ENCODE results near the gene SCAPER.

Gene SCAPER

DNA sequence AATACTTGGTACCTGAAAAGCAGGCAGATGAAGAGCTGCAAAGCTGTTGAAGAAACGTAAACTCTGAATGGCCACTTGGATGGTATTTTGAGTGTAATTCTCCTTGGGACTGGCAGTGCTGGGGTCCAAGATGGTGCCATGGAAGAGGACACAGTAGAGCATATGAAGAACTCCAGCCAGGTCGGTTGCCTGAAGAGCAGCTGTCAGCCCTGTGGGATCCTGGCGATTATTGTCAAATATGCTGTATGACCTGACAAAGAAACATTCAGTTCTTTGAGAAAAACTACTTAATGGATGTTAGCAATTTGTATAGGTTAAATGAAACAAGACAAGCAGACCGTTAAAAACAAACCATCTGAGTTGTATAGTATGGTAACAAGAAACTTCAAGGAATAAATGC lies 523.8 kb downstream of the SCAPER start:
- H3K27me3 ChIP-seq (ENCODE audit: insufficient read depth, low read length, poor library complexity) = no peaks in the 10 kb centered on the region

DNA sequence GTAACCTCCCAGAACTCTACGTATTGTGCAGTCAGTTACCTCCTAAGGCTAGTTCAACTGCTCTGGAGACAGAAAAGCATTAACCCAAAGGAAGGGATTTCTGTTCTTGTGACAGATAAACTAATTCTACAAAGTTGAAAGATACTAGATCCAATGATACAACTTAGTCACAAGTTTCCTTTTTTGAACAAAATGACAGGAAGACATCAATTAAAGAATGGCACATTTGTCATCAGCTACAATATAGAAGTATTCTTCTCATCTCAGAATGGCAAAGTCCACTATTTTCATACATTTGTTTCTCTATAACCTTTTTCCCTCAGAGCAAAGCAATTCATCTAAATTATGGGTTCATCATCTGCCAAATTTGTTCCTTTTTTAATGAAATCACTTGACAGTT lies 524.9 kb downstream of the SCAPER start:
- no peak overlapping the region for H3K23ac ChIP-seq (ENCODE audit: low read length)
- H2BK5ac ChIP-seq (ENCODE audit: low read length) = no peak overlapping the region
- H2AK5ac ChIP-seq (ENCODE audit: low read length) = no peak overlapping the region
- DNase-seq = no peak
- no peaks in the 10 kb centered on the region for H3K36me3 ChIP-seq (ENCODE audit: control insufficient read depth, insufficient read depth, low read length)
- no peaks in the 10 kb centered on the region for H3K27me3 ChIP-seq (ENCODE audit: insufficient read depth, low read length, poor library complexity)
- WGBS (ENCODE audit: extremely low coverage, insufficient coverage, low lambda C conversion rate) = no CpG with 5 or more reads among the region's 1 CpG
- H3K18ac ChIP-seq (ENCODE audit: low read length) = no peak overlapping the region
- peaks cover 3% of the 10 kb centered on the region for H3K4me1 ChIP-seq (ENCODE audit: control insufficient read depth, low read depth, low read length)
- no peak overlapping the region for H2BK120ac ChIP-seq (ENCODE audit: low read depth, low read length)
- no peaks in the 10 kb centered on the region for H3K79me2 ChIP-seq (ENCODE audit: control insufficient read depth, insufficient read depth, low read length)
- H4K5ac ChIP-seq (ENCODE audit: low read length) = no peak overlapping the region
- no peak overlapping the region for H3K27ac ChIP-seq (ENCODE audit: low read depth, low read length)
- H3K9ac ChIP-seq (ENCODE audit: low read length) = no peak overlapping the region
- no peak overlapping the region for H3K4ac ChIP-seq (ENCODE audit: low read depth, low read length)
- no peak overlapping the region for H3K4me2 ChIP-seq (ENCODE audit: low read length)
- H4K8ac ChIP-seq (ENCODE audit: low read depth, low read length) = no peak overlapping the region
- H2BK15ac ChIP-seq (replicated peaks; ENCODE audit: low read depth) = no peak overlapping the region
- no peak overlapping the region for H3K4me3 ChIP-seq (ENCODE audit: low read length)
- no peak overlapping the region for H3K56ac ChIP-seq (ENCODE audit: low read length)
- no peaks in the 10 kb centered on the region for H3K79me1 ChIP-seq (ENCODE audit: low read length)

More for the DNA sequence above, 523.8 kb downstream of the SCAPER start:
- Histone ChIP-seq H3K79me1 (ENCODE audit: low read length) (no peaks in the 10 kb centered on the region), H2BK15ac (replicated peaks; ENCODE audit: low read depth) (no peak overlapping the region), H3K23ac (ENCODE audit: low read length) (no peak overlapping the region), H3K4ac (ENCODE audit: low read depth, low read length) (no peak overlapping the region), H3K4me1 (ENCODE audit: control insufficient read depth, low read depth, low read length) (peaks cover 3% of the 10 kb centered on the region), H2BK5ac (ENCODE audit: low read length) (no peak overlapping the region), H4K5ac (ENCODE audit: low read length) (no peak overlapping the region), H3K4me2 (ENCODE audit: low read length) (no peak overlapping the region), H3K36me3 (ENCODE audit: control insufficient read depth, insufficient read depth, low read length) (no peaks in the 10 kb centered on the region), H3K27ac (ENCODE audit: low read depth, low read length) (no peak overlapping the region), H3K9ac (ENCODE audit: low read length) (no peak overlapping the region), H2AK5ac (ENCODE audit: low read length) (no peak overlapping the region), H3K56ac (ENCODE audit: low read length) (no peak overlapping the region), H3K18ac (ENCODE audit: low read length) (no peak overlapping the region), H3K79me2 (ENCODE audit: control insufficient read depth, insufficient read depth, low read length) (no peaks in the 10 kb centered on the region), H3K4me3 (ENCODE audit: low read length) (no peak overlapping the region), H4K8ac (ENCODE audit: low read depth, low read length) (no peak overlapping the region), H2BK120ac (ENCODE audit: low read depth, low read length) (no peak overlapping the region)
- DNase-seq = no peak
- no CpG with 5 or more reads among the region's 4 CpGs for WGBS (ENCODE audit: extremely low coverage, insufficient coverage, low lambda C conversion rate)

GRCh38 chr15:76378691-76379090 lies 526.4 kb downstream of the SCAPER start:
- Histone ChIP-seq H3K9ac (ENCODE audit: low read length) (no peak overlapping the region), H4K8ac (ENCODE audit: low read depth, low read length) (no peak overlapping the region), H3K27ac (ENCODE audit: low read depth, low read length) (no peak overlapping the region), H3K79me1 (ENCODE audit: low read length) (no peaks in the 10 kb centered on the region), H2BK5ac (ENCODE audit: low read length) (no peak overlapping the region), H2BK15ac (replicated peaks; ENCODE audit: low read depth) (no peak overlapping the region), H3K4me1 (ENCODE audit: control insufficient read depth, low read depth, low read length) (peaks cover 3% of the 10 kb centered on the region), H3K4ac (ENCODE audit: low read depth, low read length) (no peak overlapping the region), H3K56ac (ENCODE audit: low read length) (no peak overlapping the region), H3K4me3 (ENCODE audit: low read length) (no peak overlapping the region), H3K79me2 (ENCODE audit: control insufficient read depth, insufficient read depth, low read length) (no peaks in the 10 kb centered on the region), H3K18ac (ENCODE audit: low read length) (no peak overlapping the region), H3K23ac (ENCODE audit: low read length) (no peak overlapping the region), H3K36me3 (ENCODE audit: control insufficient read depth, insufficient read depth, low read length) (no peaks in the 10 kb centered on the region), H3K27me3 (ENCODE audit: insufficient read depth, low read length, poor library complexity) (no peaks in the 10 kb centered on the region), H2AK5ac (ENCODE audit: low read length) (no peak overlapping the region), H2BK120ac (ENCODE audit: low read depth, low read length) (no peak overlapping the region), H3K4me2 (ENCODE audit: low read length) (no peak overlapping the region), H4K5ac (ENCODE audit: low read length) (no peak overlapping the region)
- DNase-seq = no peak
- WGBS (ENCODE audit: extremely low coverage, insufficient coverage, low lambda C conversion rate) = no CpG with 5 or more reads among the region's 1 CpG

GRCh38 chr15:76377751-76378150 lies 527.4 kb downstream of the SCAPER start:
- DNase-seq = no peak
- Histone ChIP-seq H3K4ac (ENCODE audit: low read depth, low read length) (no peak overlapping the region), H3K36me3 (ENCODE audit: control insufficient read depth, insufficient read depth, low read length) (no peaks in the 10 kb centered on the region), H2BK15ac (replicated peaks; ENCODE audit: low read depth) (no peak overlapping the region), H3K23ac (ENCODE audit: low read length) (no peak overlapping the region), H3K79me1 (ENCODE audit: low read length) (no peaks in the 10 kb centered on the region), H3K4me2 (ENCODE audit: low read length) (no peak overlapping the region), H3K56ac (ENCODE audit: low read length) (no peak overlapping the region), H3K9ac (ENCODE audit: low read length) (no peak overlapping the region), H2BK120ac (ENCODE audit: low read depth, low read length) (no peak overlapping the region), H3K79me2 (ENCODE audit: control insufficient read depth, insufficient read depth, low read length) (no peaks in the 10 kb centered on the region), H3K18ac (ENCODE audit: low read length) (no peak overlapping the region), H2BK5ac (ENCODE audit: low read length) (no peak overlapping the region), H3K4me1 (ENCODE audit: control insufficient read depth, low read depth, low read length) (peaks cover 3% of the 10 kb centered on the region), H3K27me3 (ENCODE audit: insufficient read depth, low read length, poor library complexity) (no peaks in the 10 kb centered on the region), H3K4me3 (ENCODE audit: low read length) (no peak overlapping the region), H2AK5ac (ENCODE audit: low read length) (no peak overlapping the region), H4K5ac (ENCODE audit: low read length) (no peak overlapping the region), H4K8ac (ENCODE audit: low read depth, low read length) (no peak overlapping the region), H3K27ac (ENCODE audit: low read depth, low read length) (no peak overlapping the region)

GRCh38 chr15:76377217-76377616 lies 527.9 kb downstream of the SCAPER start:
- H3K27me3 ChIP-seq (ENCODE audit: insufficient read depth, low read length, poor library complexity) = no peaks in the 10 kb centered on the region
- H3K79me2 ChIP-seq (ENCODE audit: control insufficient read depth, insufficient read depth, low read length) = no peaks in the 10 kb centered on the region
- H2AK5ac ChIP-seq (ENCODE audit: low read length) = no peak overlapping the region
- no peak overlapping the region for H3K9ac ChIP-seq (ENCODE audit: low read length)
- H3K23ac ChIP-seq (ENCODE audit: low read length) = no peak overlapping the region
- peaks cover 3% of the 10 kb centered on the region for H3K4me1 ChIP-seq (ENCODE audit: control insufficient read depth, low read depth, low read length)
- no peak overlapping the region for H3K56ac ChIP-seq (ENCODE audit: low read length)
- no peak overlapping the region for H4K5ac ChIP-seq (ENCODE audit: low read length)
- WGBS (ENCODE audit: extremely low coverage, insufficient coverage, low lambda C conversion rate) = no CpG with 5 or more reads among the region's 2 CpGs
- H3K4me3 ChIP-seq (ENCODE audit: low read length) = no peak overlapping the region
- no peaks in the 10 kb centered on the region for H3K36me3 ChIP-seq (ENCODE audit: control insufficient read depth, insufficient read depth, low read length)
- peak; percentile 8 for DNase-seq
- H3K4me2 ChIP-seq (ENCODE audit: low read length) = no peak overlapping the region
- H2BK5ac ChIP-seq (ENCODE audit: low read length) = no peak overlapping the region
- H3K79me1 ChIP-seq (ENCODE audit: low read length) = no peaks in the 10 kb centered on the region
- H4K8ac ChIP-seq (ENCODE audit: low read depth, low read length) = no peak overlapping the region
- H3K27ac ChIP-seq (ENCODE audit: low read depth, low read length) = no peak overlapping the region
- no peak overlapping the region for H2BK120ac ChIP-seq (ENCODE audit: low read depth, low read length)
- no peak overlapping the region for H2BK15ac ChIP-seq (replicated peaks; ENCODE audit: low read depth)
- H3K4ac ChIP-seq (ENCODE audit: low read depth, low read length) = no peak overlapping the region
- no peak overlapping the region for H3K18ac ChIP-seq (ENCODE audit: low read length)

GRCh38 chr15:76376816-76377215 lies 528.3 kb downstream of the SCAPER start:
- Histone ChIP-seq H3K79me1 (ENCODE audit: low read length) (no peaks in the 10 kb centered on the region), H4K8ac (ENCODE audit: low read depth, low read length) (no peak overlapping the region)
- peak; percentile 4 for DNase-seq

More at GRCh38 chr15:76376816-76377215, 528.3 kb downstream of the SCAPER start:
- Histone ChIP-seq H3K9ac (ENCODE audit: low read length) (no peak overlapping the region), H3K4me3 (ENCODE audit: low read length) (no peak overlapping the region), H4K5ac (ENCODE audit: low read length) (no peak overlapping the region), H2BK120ac (ENCODE audit: low read depth, low read length) (no peak overlapping the region), H3K18ac (ENCODE audit: low read length) (no peak overlapping the region), H3K23ac (ENCODE audit: low read length) (no peak overlapping the region), H3K56ac (ENCODE audit: low read length) (peak overlapping the region; percentile 40), H2AK5ac (ENCODE audit: low read length) (no peak overlapping the region), H3K4me2 (ENCODE audit: low read length) (no peak overlapping the region), H3K36me3 (ENCODE audit: control insufficient read depth, insufficient read depth, low read length) (no peaks in the 10 kb centered on the region), H3K27ac (ENCODE audit: low read depth, low read length) (no peak overlapping the region), H3K4ac (ENCODE audit: low read depth, low read length) (no peak overlapping the region), H2BK5ac (ENCODE audit: low read length) (no peak overlapping the region), H3K79me2 (ENCODE audit: control insufficient read depth, insufficient read depth, low read length) (no peaks in the 10 kb centered on the region), H3K27me3 (ENCODE audit: insufficient read depth, low read length, poor library complexity) (no peaks in the 10 kb centered on the region), H2BK15ac (replicated peaks; ENCODE audit: low read depth) (no peak overlapping the region), H3K4me1 (ENCODE audit: control insufficient read depth, low read depth, low read length) (peaks cover 3% of the 10 kb centered on the region)
- no CpG with 5 or more reads among the region's 8 CpGs for WGBS (ENCODE audit: extremely low coverage, insufficient coverage, low lambda C conversion rate)

Measured in mesendoderm (in vitro differentiated cells).